SK-N-MC (cell line): Measurements from ENCODE around the gene KLF7.

Experiments
- DNase-seq: peaks from one replicate; pipeline ENCODE4 v3.0.0-alpha.2; 2011; ENCODE audit warnings: low read depth, low spot score
- H3K27ac ChIP-seq: fragments of 200-600 bp; sonication (generic); 2 replicates; pipeline ENCODE4 v1.5.1; 2016; ENCODE audit warnings: mixed run types
- H3K36me3 ChIP-seq: fragments of 200-600 bp; sonication (generic); 2 replicates; pipeline ENCODE4 v1.6.1; 2017; ENCODE audit warnings: antibody characterized with exemption, low read length, mixed read lengths; ENCODE audit not compliant: insufficient read depth
- H3K4me3 ChIP-seq: fragments of 200-600 bp; sonication (generic); 2 replicates; pipeline ENCODE4 v1.5.1; 2016
- H3K9ac ChIP-seq: fragments of 200-600 bp; sonication (generic); 2 replicates; pipeline ENCODE4 v1.8.0; 2017; ENCODE audit warnings: mixed run types, mixed read lengths; ENCODE audit not compliant: insufficient read length
- H3K9me3 ChIP-seq: fragments of 200-600 bp; sonication (generic); 2 replicates; pipeline ENCODE4 v1.6.1; 2017; ENCODE audit warnings: low read depth, mild to moderate bottlenecking, antibody characterized with exemption, low read length, moderate library complexity, mixed read lengths
- EZH2 ChIP-seq: fragments of 200-600 bp; sonication (generic); IDR thresholded peaks from one replicate; pipeline ENCODE4 v1.6.1; 2017; ENCODE audit warnings: antibody characterized with exemption
- FOXP2 ChIP-seq: optimal IDR thresholded peaks from 2 replicates; pipeline ENCODE3; 2011; ENCODE audit warnings: mild to moderate bottlenecking, moderate library complexity; ENCODE audit not compliant: insufficient read depth; ENCODE audit errors: extremely low read length, control extremely low read depth
- POLR2AphosphoS5 ChIP-seq: IDR thresholded peaks from 2 replicates; pipeline ENCODE4 v1.6.1; 2012; ENCODE audit warnings: mild to moderate bottlenecking, low read depth, low read length, borderline replicate concordance

KLF7 gene

DNA sequence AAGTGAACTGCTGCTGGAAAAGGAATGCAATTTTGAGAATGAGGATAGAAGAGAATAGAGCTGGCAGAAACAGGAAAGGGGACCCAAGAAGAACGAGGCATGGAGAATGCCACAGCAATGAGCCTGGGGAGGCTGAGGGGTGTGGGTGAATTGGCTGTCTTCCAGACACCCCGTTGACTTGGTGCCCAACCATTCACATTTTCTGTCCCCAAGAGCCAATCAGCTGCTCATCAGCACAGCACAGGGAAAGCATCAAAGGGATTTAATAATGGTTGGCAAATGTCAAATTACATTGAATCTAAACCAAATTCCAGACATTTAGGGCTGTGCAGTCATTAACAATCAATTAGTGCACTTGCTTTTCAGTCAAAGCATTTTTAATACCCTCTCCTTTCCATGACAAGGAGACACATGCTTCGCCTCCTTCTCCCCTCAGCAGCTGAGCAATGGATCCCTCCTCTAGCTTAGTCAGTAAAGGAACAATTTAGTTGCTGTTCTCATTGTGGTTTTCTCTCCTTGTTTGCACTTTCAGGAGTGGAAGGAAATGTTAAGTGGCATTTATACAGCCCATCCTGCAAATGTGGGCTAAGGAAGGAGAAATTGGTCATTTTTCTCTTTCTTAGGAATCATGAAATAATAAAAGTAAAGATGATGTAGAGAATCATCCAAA is 98.8 kb downstream of the KLF7 start:
- H3K9me3 ChIP-seq, result no peaks in the 10 kb centered on the region
- H3K36me3 ChIP-seq, result no peaks in the 10 kb centered on the region
- no peak overlapping the region for H3K27ac ChIP-seq
- H3K9ac ChIP-seq, result no peak overlapping the region
- DNase-seq, result no peak
- no peak overlapping the region for H3K4me3 ChIP-seq
- no peak for TF ChIP-seq POLR2AphosphoS5
- TF ChIP-seq EZH2, result no peak
- no peak for TF ChIP-seq FOXP2

DNA sequence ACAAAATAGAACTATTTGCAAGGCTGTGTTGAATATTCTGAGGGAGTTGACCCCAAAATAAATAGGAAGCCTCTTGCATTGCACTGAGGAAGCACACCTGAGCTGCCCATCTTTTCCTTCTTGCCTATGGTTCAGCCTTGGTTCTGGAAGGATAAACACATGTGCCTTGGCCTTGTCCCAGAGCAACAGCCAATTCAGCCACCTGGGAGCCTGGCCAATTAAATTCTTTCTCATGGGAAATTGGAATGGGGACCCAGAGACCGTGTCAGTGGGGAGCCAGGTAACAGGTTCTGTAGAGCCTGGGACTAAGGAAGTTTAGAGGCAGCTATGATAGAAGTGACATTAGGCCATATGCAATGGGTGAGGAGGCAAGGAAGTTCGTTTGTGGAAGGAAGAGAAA is 99.6 kb downstream of the KLF7 start:
- Histone ChIP-seq H3K36me3 (no peaks in the 10 kb centered on the region), H3K27ac (no peak overlapping the region), H3K9ac (no peak overlapping the region), H3K4me3 (no peak overlapping the region), H3K9me3 (no peaks in the 10 kb centered on the region)
- TF ChIP-seq EZH2, result no peak
- no peak for TF ChIP-seq POLR2AphosphoS5
- TF ChIP-seq FOXP2, result no peak
- DNase-seq, result no peak

DNA sequence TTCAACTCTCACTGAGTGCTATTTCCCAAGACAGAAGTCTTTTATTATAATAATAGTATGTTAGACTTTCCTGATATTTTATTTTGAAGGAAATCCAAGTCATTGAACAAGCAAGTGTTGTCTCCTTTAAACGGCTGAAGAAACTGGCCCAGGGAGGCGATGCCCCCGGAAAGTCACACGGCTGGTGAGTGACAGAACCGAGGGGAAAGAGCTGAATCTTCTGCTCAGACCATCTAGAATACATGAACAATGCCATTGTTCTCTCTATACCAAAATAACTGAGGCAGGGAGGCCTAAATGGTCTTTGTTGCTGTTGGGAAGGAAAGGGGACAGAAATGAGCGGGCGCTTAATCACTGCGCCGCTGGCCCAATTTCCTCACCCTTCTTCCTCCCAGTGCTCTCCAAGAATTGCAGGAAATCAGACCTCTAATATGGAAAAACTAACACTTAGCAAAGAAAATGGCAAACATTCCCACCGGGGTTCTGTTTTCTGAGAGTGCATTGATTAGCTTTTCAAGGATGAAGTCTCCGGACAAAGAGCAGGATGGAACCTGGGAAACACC is 101.5 kb downstream of the KLF7 start:
- H3K9me3 ChIP-seq, result no peaks in the 10 kb centered on the region
- no peaks in the 10 kb centered on the region for H3K36me3 ChIP-seq
- H3K9ac ChIP-seq, result no peak overlapping the region
- no peak overlapping the region for H3K27ac ChIP-seq
- no peak for DNase-seq
- no peak overlapping the region for H3K4me3 ChIP-seq
- TF ChIP-seq FOXP2 (no peak), POLR2AphosphoS5 (no peak), EZH2 (no peak)

DNA sequence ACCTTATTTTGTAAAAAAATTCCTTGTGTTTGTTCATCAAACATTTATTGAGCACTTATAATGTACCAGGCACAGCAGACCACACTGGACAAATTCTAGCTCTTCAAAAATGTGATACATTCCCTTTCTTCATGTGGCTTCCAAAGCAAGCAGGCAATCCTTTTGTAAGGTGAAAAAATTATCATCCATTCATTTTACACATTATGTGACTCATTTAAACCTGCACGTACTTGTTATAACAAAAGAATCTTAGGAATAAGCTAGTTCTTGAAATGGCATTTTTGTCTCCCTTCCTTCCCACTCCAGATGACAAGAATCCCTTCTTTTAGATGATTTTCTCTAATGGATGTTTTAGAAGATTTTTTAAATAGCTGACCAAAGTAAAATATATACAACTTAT is 104.6 kb downstream of the KLF7 start:
- no peak overlapping the region for H3K4me3 ChIP-seq
- TF ChIP-seq FOXP2, result no peak
- no peak for TF ChIP-seq POLR2AphosphoS5
- no peak for TF ChIP-seq EZH2
- H3K9me3 ChIP-seq, result no peaks in the 10 kb centered on the region
- no peaks in the 10 kb centered on the region for H3K36me3 ChIP-seq
- H3K9ac ChIP-seq, result no peak overlapping the region
- no peak for DNase-seq
- no peak overlapping the region for H3K27ac ChIP-seq

DNA sequence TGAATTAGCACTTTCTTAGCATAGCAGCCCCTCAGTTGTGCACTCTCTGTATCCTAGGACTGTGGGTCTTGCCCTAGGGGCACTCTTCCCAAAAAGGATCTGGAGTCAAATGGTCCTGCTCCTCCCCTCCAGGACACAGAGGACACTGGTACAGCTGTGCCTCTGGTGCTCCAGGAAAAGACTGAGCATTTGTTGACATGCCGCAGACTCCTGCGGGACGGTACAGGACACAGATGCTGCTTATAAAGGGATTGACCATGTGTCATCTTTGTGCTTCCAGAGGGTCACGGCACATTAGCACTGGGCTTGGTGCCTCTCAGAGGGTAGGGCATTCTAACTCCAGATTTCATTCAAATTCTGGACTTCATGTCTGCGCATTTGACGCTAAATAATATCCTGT is 110.5 kb downstream of the KLF7 start:
- no peak for DNase-seq
- no peak overlapping the region for H3K9ac ChIP-seq
- TF ChIP-seq POLR2AphosphoS5, result no peak
- no peak for TF ChIP-seq EZH2
- TF ChIP-seq FOXP2, result no peak
- no peaks in the 10 kb centered on the region for H3K9me3 ChIP-seq
- H3K27ac ChIP-seq, result no peak overlapping the region
- no peaks in the 10 kb centered on the region for H3K36me3 ChIP-seq
- H3K4me3 ChIP-seq, result no peak overlapping the region

DNA sequence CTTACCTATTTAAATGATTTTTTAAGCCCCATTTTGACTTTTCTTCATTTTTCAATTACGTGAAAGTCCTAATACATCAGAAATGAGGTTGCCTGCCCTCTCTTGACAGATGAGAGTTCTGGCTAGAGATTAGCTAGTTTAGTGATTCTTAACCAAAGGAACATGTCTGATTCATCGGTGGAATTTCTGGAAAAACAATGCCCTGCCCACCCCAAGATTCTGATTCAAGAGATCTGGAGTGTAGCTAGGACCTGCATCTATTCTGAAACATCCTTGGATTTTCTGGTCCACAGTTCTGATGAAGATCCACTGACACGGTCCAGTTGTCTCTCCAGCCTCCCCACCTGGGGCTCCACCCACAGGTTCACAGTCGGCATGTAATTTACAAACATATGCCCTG is 111.2 kb downstream of the KLF7 start:
- Histone ChIP-seq H3K36me3 (no peaks in the 10 kb centered on the region), H3K9ac (no peak overlapping the region), H3K9me3 (no peaks in the 10 kb centered on the region), H3K27ac (no peak overlapping the region), H3K4me3 (no peak overlapping the region)
- no peak for DNase-seq
- TF ChIP-seq POLR2AphosphoS5, result no peak
- no peak for TF ChIP-seq EZH2
- TF ChIP-seq FOXP2, result no peak

DNA sequence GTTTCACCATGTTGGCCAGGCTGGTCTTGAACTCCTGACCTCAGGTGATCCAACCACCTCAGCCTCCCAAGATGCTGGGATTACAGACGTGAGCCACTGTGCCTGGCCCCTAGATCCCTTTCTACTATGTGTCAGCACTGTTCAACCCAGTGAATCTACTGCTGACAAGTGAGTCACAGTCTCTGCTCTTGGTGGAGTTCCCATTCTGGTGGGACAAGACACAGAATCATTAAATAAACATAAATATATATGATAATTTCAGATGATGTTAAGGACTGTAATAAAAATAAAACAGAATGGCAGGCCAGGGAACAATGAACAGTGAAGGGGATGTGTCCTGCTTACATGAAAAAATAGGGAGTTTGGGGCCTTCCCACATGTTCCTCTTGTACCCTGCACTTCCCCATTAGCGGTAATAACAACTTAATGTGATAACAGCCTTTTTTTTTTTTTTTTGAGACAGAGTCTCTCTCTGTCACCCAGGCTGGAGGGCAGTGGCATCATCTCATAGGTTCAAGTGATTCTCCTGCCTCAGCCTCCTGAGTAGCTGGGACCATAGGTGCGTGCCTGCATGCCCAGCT is 114.3 kb downstream of the KLF7 start:
- no peak for DNase-seq
- Histone ChIP-seq H3K4me3 (no peak overlapping the region), H3K36me3 (no peaks in the 10 kb centered on the region), H3K27ac (no peak overlapping the region), H3K9ac (no peak overlapping the region), H3K9me3 (no peaks in the 10 kb centered on the region)
- TF ChIP-seq POLR2AphosphoS5 (no peak), EZH2 (no peak)

DNA sequence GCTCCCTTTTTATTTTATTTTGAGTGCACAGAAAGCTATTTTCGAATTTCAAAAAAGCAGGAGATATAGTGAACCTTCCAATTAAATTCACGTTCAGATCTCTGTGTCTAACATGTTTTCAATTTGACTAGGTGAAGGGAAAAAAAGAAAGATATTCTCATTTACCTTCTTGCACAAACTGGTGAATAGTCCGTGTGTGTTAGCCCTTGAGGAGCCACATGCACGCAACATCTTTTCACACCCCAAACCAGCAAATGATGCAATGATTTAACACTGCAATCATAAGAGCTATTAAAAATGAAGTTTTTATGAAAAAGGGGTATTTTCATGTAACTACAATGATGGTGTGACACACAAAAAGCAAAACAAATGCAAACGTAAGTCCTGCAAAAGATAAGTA is 116.6 kb downstream of the KLF7 start:
- H3K27ac ChIP-seq, result no peak overlapping the region
- no peak for DNase-seq
- no peak overlapping the region for H3K4me3 ChIP-seq
- no peaks in the 10 kb centered on the region for H3K9me3 ChIP-seq
- H3K9ac ChIP-seq, result no peak overlapping the region
- no peaks in the 10 kb centered on the region for H3K36me3 ChIP-seq
- no peak for TF ChIP-seq EZH2
- no peak for TF ChIP-seq POLR2AphosphoS5
- TF ChIP-seq FOXP2, result no peak
